ENCODE measurements around the gene TRPV4. TPM values are rescaled to one million over a fixed set of nuclear protein-coding genes. Genes with fewer than 3 reads are reported as not detected.

The TRPV4 gene
- total RNA-seq, 4 donors from 2014 or later = 6.6 to 10.9 (median 8.1) TPM

DNA sequence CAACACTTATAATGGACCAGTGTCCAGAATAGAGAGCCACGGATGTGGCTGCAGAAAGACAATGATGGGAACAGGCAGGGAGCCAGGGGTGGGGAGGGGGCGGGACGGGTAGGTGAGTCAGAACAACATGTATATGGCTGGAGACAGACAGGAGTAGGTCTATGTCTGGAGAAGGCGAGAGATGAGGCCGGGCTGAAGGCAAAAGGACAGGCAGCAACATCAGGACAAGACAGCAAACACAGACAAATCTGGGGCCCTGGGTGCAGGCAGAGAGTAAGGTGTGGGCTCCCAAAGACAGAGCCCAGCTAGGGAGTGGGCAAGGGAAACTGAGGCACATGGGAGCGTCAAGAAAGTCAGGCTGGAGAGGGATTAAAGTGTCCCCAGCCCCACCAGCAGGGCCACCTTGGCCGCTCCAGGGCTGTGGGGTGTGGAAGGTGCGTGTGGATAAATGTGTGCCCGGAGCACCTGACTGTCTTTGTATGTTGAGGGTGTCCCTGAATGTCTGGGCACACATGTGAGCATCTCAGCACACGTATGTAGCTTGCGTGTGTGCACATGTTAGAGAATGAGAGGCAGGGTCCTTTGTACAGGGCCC is 75.4 kb downstream of the TRPV4 start:
- peak in 1 of 2 donors; percentile 17 for DNase-seq (ENCODE audit: low spot score in 2 of 2)

DNA sequence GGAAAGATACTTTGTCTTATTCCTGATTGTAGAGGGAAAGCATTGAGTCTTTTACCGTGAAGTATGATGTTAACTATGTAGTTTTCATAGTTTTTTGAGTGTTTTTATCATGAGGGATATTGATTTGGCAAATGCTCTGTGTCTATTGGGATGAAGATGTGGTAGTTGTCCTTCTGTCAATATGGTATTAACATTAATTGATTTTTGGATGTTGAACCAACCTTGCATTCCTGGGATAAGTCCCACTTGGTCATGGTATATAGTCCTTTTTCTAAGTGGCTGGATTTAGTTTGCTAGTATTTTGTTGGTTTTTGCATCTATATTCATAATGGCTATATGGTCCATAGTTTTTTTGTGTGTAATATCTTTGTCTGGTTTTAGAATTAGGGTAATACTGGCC is 76.7 kb downstream of the TRPV4 start:
- no peak overlapping the region for H3K4me3 ChIP-seq (ENCODE audit: low read depth, poor library complexity, severe bottlenecking)
- no peak for DNase-seq (ENCODE audit: low spot score in 2 of 2)
- TF ChIP-seq POLR2A (IDR thresholded peaks at IDR 0.05) = no peak
- TF ChIP-seq, protein P1, sequence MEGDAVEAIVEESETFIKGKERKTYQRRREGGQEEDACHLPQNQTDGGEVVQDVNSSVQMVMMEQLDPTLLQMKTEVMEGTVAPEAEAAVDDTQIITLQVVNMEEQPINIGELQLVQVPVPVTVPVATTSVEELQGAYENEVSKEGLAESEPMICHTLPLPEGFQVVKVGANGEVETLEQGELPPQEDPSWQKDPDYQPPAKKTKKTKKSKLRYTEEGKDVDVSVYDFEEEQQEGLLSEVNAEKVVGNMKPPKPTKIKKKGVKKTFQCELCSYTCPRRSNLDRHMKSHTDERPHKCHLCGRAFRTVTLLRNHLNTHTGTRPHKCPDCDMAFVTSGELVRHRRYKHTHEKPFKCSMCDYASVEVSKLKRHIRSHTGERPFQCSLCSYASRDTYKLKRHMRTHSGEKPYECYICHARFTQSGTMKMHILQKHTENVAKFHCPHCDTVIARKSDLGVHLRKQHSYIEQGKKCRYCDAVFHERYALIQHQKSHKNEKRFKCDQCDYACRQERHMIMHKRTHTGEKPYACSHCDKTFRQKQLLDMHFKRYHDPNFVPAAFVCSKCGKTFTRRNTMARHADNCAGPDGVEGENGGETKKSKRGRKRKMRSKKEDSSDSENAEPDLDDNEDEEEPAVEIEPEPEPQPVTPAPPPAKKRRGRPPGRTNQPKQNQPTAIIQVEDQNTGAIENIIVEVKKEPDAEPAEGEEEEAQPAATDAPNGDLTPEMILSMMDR (IDR thresholded peaks at IDR 0.05) = no peak
- WGBS, 2 donors = 90 to 98% methylated on average over 1 of the region's 1 CpG
- intact Hi-C loops (cut with DNase I; ENCODE audit: low total_unique reads) = no loop called here

More for the DNA sequence above, 75.4 kb downstream of the TRPV4 start:
- TF ChIP-seq, protein P1 (IDR thresholded peaks at IDR 0.05) = no peak
- TF ChIP-seq POLR2A (IDR thresholded peaks at IDR 0.05) = no peak
- 86 to 88% methylated on average over 11 of the region's 11 CpGs for WGBS, 2 donors
- H3K4me3 ChIP-seq (ENCODE audit: low read depth, poor library complexity, severe bottlenecking) = no peak overlapping the region
- intact Hi-C loops (cut with DNase I; ENCODE audit: low total_unique reads) = no loop called here

DNA sequence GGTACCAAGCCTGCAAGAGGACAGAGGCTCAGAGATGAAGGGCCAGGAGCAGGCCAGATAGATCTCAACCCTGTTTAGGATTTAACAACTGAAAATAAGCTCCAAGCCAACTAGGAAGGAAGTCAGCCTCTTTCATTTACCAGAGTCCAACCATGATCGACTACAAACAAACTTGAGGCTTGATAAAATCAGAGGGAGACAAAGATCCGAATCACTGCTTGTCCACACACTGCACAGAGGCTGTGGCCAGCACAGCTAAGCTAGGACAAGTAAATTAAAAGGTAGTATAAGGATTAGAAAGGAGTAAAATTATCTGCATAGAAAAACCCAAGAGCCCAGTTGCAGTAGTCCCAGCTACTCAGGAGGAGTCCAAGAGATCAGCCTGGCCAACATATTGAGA is 79.2 kb downstream of the TRPV4 start:
- no peak for TF ChIP-seq POLR2A (IDR thresholded peaks at IDR 0.05)
- TF ChIP-seq, protein P1 (IDR thresholded peaks at IDR 0.05) = no peak
- intact Hi-C loops (cut with DNase I; ENCODE audit: low total_unique reads) = no loop called here
- DNase-seq (ENCODE audit: low spot score in 2 of 2) = peak in 1 of 2 donors; percentile 9
- WGBS, 2 donors = 57 to 74% methylated on average over 2 of the region's 2 CpGs
- no peak overlapping the region for H3K4me3 ChIP-seq (ENCODE audit: low read depth, poor library complexity, severe bottlenecking)

DNA sequence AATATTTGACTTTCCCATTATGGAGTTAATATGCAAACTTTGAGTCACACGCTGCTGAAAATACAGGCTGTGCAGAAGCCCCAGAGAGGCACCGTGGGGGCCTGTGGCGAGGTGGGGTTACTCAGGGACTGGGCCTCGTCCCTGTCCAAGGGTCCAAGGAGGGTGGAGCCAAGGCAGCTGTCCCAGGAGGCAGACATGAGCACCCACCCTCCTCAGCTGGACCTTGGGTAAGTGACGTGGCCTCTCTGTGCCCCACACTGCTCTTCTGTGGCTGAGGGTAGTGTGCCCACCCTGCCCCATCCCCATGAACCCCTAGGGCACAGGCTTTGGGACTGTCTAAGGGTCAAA is 80.2 kb downstream of the TRPV4 start:
- intact Hi-C loops (cut with DNase I; ENCODE audit: low total_unique reads) = no loop called here
- peak in 1 of 2 donors; percentile 52 for DNase-seq (ENCODE audit: low spot score in 2 of 2)
- WGBS, 2 donors = 77 to 83% methylated on average over 5 of the region's 5 CpGs
- H3K4me3 ChIP-seq (ENCODE audit: low read depth, poor library complexity, severe bottlenecking) = no peak overlapping the region
- TF ChIP-seq POLR2A (IDR thresholded peaks at IDR 0.05) = no peak
- TF ChIP-seq, protein P1 (IDR thresholded peaks at IDR 0.05) = no peak

DNA sequence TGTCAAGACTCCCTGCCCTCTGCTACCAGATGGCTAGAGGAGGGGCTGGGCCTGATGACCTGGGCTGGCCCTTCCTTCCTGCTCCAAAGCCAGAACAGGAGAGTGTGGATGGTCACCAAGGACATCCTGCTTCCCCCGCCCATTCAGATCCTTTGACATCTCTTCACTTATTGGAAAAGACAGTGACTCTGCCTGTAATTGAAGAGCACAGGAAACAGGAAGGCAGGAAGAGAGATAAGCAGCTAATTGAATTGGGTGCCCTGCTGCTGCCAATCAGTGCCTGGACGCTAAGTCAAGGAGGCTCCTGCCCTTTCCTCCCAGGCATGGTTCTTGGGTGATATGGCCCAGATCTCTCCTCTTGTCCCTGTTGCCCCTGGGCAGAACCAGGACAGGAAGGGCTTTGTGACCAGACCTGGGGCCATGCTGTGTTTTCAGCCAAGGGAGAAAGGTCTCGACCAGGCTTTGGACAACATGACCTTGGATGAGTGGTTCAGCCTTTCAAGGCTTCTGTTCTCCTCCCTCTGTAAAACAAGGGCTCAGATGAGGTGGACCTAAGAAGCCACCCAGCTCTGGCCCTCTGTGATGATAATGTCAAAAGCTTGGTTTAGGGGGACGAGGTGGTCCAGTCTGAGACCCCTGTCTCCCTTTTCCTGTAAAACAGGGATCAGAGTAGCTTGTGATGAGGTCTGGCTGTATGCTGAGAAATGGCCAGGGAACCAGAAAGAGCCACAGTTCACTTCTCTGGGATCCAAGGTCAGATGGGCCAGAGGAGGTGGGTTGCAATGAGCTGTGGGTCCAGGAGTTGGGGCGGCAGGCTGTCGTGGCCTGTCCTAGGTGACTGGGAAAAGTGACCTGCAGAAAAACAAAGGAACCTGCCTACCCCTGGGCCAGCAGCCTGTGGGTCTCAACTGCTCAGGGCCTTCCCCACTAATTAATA is 80.8 kb downstream of the TRPV4 start:
- whole genome bisulfite sequencing, 2 donors = 83 to 93% methylated on average over 6 of the region's 6 CpGs
- TF ChIP-seq, protein P1 (IDR thresholded peaks at IDR 0.05) = no peak
- no peak for TF ChIP-seq POLR2A (IDR thresholded peaks at IDR 0.05)
- no peak overlapping the region for H3K4me3 ChIP-seq (ENCODE audit: low read depth, poor library complexity, severe bottlenecking)
- DNase-seq (ENCODE audit: low spot score in 2 of 2) = peak in 1 of 2 donors; percentile 40
- intact Hi-C loops (cut with DNase I; ENCODE audit: low total_unique reads) = no loop called here

Measured in lower leg skin (tissue), 4 donors.